Inflammatory macrophage (primary cell): ENCODE measurements around the gene NR4A1.
A peak's percentile ranks its signal among the peaks of the same experiment; 100 is the strongest.
"Not testable (repeated sequence)": the region's sequence is repeated elsewhere in the genome, so short reads cannot be mapped to it uniquely, and the experiment has no call there.

Experiments used
- DNase-seq, 2 donors: peaks; one replicate each; pipeline ENCODE4 v3.0.0-alpha.2; 2020 to 2022

NR4A1 gene

DNA sequence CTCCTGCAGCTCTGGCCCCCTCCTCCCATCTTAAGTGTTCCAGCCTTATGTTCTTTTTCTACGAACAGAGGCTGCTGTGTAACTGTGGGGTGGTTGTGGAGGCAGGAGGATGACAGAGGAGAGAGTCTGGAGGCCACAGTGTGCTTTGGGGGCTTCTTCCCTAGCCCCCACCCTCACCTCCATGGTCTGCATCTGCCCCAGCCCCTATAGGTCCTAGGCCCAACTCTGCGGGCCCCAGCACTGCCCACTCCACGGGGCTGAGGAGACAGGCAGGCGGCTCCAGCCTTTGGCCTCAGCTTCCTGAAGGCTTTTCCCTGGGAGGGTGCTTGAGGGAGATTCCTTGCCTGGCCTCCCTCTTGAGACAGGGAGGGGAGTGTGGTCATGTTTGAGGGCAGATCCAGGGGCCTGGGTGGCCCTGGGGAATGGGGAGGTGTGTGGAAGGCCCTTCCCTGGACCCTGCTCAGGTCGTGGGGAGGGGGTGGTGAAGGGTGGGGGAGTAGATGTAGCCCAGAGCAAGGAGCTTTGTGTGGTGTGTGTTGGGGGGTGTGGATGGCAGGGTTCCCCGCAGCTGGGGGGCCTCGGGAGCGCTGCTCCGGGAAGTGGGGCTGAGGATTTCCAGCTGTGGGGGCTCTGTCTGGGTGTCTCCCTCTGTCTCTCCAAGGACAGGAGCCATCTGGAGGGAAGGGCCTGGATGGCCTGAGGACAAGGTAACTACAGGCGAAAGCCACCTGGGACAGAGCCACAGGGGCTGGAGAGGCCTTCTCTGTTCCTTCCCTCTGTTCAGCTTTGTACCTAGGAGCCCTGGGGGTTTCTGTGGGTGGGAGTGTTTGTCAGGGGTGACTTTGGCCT lies 29.4 kb downstream of the NR4A1 start:
- DNase-seq, result no peak

GRCh38 chr12:52081263-52081733 lies 30.1 kb downstream of the NR4A1 start:
- no peak for DNase-seq

DNA sequence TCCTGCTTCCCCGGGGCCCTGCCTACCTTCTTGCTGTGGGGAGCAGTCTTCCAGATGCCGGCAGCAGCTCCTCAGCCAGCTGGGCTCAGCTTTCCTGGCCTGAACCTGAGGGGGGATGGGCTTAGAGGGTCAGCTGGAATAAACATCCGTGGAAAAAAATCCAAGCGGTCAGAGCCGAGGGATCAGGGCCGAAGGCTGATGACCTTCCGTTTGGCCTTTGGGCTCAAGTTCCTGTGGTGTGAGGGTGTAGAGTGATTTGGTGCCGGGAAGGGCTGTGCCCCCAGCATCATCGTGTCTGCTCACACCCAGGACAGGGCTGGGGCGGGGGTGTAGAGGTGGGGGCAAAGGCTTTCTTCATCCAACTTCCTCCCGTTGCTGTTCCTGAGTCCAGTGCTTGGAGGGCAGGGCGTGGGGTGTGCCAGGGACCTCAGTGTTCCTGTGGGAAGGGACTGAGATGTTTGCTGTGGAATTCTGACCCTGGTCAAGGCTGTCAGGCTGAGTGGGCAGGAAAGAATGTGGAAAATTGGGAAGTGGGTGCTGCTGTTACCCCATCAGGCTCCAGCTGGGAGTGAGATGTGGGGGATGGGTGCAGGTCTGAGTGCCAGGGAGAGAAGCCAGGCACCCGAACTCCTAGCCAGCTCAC lies 30.9 kb downstream of the NR4A1 start:
- no peak for DNase-seq

DNA sequence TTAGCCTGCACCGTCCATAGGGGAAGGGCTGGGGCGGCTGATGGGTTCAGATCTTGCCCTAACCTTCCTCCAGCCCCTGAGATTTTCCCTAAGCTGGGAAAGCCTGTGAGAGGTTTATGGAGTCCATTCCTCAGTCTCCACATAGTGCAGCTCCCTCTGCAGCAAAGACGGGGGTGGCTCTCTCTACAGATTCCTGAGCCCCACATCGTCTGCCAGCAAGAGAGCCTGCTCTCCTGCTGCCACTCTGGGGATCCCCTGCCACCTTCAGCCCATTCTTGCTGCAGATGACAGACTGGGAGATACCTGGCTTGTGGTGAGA lies 31.4 kb downstream of the NR4A1 start:
- no peak for DNase-seq

DNA sequence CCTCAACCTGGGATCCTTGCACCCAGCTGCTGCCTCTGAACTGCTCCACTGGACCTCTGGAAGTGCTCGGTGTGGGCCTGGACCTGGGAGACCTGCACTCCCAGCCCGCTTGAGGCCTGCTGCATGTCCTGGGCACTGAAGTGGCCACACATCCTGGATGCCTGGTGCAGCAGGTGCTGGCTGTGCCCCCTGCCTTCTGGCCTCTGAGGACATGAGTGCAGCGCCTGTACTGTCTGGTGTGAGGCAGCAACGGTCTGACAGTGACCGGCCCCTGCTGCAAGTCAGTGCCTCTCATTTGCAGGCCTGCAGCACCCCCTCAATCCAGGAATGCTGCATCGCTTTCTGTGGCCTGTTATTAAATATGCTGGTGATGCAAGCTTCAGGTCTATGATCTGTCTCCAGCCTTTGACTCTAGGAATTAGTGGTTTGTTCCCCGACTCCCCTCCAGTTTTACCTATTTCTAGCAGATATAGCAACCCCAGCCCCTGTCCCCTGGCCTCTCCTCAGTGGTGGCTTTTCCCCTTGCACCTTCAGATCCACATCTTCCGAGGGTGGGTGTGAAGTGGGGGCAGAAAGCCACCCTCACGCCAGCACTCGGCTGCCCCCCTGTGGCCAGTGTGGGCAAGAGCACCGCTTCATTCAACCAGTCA lies 31.9 kb downstream of the NR4A1 start:
- peak; percentile 49 to 50 for DNase-seq

GRCh38 chr12:52083638-52083996 lies 32.4 kb downstream of the NR4A1 start:
- DNase-seq, result no peak

DNA sequence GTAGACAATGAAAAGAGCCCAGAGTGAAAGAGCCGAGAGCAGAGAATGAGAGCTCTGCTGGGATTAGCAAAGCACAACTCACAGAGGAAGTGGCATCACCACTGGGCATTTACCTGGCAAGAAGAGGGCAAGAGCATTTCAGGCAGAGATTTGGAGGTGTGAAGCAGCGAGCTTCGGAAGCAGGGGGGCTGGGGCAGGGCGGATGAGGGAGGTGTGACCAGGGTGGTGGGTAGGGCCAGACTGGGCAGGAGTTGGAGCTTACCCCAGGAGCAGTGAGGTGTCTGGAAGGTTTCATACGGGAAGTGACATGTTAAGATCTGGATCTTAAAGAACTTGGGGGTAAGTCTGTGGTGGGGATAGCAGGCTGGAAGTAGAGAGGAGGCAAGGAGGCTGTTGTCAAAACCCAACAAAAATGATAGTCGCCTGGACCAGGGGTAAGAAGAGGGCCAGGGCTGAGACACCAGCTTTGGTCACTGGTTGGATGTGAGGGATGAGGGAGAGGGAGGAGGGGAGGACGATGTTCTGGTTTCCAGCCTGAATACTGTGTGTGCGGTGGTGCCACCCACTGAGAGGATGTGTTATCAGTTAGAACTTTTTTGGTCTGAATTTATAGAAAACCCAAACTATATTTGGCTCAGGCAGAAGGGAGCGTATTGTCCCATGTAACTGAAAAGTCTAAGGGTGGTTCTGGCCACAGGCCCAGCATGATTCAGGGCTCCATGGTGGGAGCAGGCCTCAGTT lies 33.4 kb downstream of the NR4A1 start:
- DNase-seq, result no peak

- DNase-seq, result no peak
Observed at GRCh38 chr12:52085682-52086180, 34.5 kb downstream of the NR4A1 start.

DNA sequence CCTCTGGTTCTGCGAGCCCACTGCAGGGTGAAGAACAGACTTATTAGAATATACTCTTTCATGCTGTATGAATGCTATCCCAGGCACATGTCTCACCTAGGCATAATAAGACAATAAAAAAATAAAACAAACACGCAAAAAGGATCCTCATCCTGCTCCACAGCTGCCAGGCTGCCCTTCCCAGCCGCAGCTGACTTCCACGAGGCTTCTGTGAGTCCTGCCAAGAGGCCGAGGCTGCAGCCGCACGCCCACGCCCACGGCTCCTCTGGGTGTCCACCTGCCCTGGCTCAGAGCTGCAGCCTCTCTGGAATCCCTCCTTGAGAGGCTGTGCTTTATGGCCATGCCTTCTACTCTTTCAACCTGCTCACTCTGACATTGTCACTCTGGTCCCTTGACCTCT lies 35.1 kb downstream of the NR4A1 start:
- DNase-seq, result no peak

GRCh38 chr12:52086944-52087835 lies 35.9 kb downstream of the NR4A1 start:
- DNase-seq, result peak; percentile 14 to 57

DNA sequence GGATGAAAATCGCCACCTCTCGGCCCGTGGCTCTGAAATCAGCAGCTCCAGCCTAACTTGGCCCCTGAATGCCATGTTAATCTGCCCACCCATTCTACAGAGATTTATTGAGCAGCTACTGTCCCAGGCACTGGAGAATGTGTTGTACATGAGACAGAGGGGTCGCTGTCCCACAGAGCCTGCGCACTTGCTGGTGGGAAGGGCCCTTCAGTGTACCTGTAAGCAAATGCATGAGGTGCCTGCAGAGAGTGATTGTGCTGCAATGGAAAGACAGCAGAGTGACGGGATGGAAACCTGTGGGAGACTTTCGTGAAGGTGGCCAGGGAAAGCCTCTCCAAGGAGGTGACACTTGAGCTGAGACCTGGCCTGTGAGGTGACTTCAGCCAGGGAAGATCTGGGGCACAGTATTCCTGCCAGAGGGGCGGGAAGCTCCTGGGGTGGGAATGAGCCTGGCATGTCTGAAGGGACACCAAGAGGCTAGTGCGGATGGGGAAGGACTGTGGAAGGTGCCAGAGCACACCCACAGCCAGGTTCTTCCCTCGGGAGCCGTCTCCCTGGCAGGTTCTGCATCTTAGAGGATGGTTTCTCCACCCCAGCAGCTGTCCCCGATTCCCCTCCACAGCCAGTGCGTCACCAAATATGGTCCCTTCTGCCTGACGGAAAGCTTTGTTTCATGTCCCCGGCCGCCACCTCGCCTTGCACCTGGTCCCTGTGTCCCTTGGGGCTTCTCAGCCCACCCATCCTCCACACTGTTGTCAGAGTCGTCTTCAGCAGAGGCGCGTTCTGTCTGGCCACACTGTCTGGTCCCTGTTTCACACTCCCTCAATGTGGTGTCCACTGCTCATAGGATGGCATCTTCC lies 36.9 kb downstream of the NR4A1 start:
- no peak for DNase-seq

- DNase-seq, result no peak
Observed at GRCh38 chr12:52089491-52089890, 38.2 kb downstream of the NR4A1 start.

- DNase-seq, result no peak
Observed at GRCh38 chr12:52090291-52090690, 39.0 kb downstream of the NR4A1 start.

DNA sequence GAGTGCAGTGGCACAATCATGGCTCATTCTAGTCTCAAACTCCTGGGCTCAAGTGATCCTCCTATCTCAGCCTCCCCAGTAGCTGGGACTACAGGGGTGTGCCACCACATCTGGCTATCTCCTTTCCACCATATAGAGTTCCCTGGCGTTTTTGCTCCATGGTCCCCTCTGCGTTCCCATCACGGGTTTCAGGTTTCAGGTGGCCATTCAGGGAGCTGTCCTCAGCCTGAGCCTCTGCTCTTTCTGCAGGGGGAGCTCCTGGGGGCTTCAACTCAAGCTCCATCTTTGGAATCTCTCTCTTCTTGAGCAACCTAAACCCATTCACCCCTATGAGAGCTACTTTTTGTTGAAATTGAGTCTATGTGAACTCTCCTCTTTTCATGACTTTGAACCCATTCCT lies 39.8 kb downstream of the NR4A1 start:
- DNase-seq, result no peak

DNA sequence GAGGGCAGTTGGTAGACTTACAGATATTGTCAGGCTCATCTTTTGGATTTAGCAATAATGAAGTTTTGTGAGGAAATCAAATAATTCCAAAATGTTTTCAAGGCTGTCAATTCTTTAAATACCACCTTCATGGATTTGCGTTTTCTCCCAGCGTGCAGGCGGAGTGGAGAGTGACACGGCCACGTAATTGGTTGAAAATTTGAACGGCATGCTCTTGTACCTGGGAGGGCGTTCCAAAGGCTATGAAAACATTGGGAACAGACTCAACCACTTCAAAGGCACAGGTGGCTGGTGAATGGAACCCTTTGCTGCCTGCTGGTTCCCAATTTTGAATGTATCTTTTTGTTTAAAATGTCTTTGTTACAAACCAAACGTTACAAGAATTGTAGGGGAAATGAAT lies 40.6 kb downstream of the NR4A1 start:
- DNase-seq, result no peak

- no peak for DNase-seq
Observed at GRCh38 chr12:52093346-52093745, 42.1 kb downstream of the NR4A1 start.

- DNase-seq, result no peak
Observed at GRCh38 chr12:52096332-52097044, 45.2 kb downstream of the NR4A1 start.

- DNase-seq, result no peak
Observed at GRCh38 chr12:52097045-52097666, 45.9 kb downstream of the NR4A1 start.

DNA sequence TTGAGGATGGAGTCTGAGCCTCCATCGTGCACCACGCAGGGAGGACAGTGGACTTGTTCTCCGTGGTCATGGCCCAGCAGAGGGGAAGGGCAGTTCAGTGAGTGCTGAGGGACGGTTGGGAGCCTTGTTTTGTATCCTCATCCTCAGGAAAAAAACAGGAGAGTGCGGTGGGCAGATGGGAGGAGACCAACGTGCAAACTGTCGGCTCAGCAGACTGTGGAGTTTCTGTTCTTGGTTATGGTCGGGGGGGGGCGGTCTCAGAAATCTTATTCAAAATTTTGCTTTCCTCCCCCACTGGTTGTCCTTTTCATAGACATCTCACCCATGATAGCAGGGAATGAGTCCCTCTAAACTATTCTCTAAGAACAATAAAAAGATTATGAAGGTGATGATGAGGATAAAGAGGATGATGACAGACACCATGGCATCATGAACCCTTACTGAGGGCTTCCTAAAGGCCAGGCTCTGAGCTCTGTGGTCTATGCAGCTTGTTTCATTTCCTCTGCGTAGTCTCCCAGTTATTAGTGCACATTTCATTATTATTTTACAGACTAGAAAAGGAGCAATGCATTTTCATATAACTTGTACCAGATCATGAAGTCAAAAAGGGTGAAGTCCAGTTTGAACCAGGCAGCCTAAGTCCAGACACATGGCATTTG lies 53.3 kb downstream of the NR4A1 start:
- not testable (repeated sequence) for DNase-seq
